GM12801 (cell line): ENCODE results near the gene SNIP1.

Experiments
- CTCF ChIP-seq: IDR thresholded peaks from one replicate; pipeline ENCODE4 v1.5.1; 2011; ENCODE audit warnings: control low read depth; ENCODE audit not compliant: insufficient read length; ENCODE audit errors: extremely low read depth

SNIP1 gene

GRCh38 chr1:37501661-37502060 is 52.4 kb downstream of the SNIP1 start:
- no peak for TF ChIP-seq CTCF

- TF ChIP-seq CTCF = no peak
Observed at GRCh38 chr1:37498872-37499617, 55.0 kb downstream of the SNIP1 start.

- no peak for TF ChIP-seq CTCF
Observed at GRCh38 chr1:37497832-37498231, 56.3 kb downstream of the SNIP1 start.

GRCh38 chr1:37495875-37496274 is 58.2 kb downstream of the SNIP1 start:
- TF ChIP-seq CTCF = no peak

- TF ChIP-seq CTCF = no peak
Observed at GRCh38 chr1:37493336-37494098, 60.6 kb downstream of the SNIP1 start.

- no peak for TF ChIP-seq CTCF
Observed at GRCh38 chr1:37487619-37487984, 66.5 kb downstream of the SNIP1 start.

- TF ChIP-seq CTCF = no peak
Observed at GRCh38 chr1:37486680-37487618, 67.1 kb downstream of the SNIP1 start.
